AG04450 (cell line): ENCODE measurements around the gene CLVS2. TPM values are rescaled to one million over a fixed set of nuclear protein-coding genes. Genes with fewer than 3 reads are reported as not detected.

Experiments used
- CTCF ChIA-PET: fragments of 300-600, 350-600 bp; formaldehyde crosslinking; extraction: SDS; loops from one replicate; lab custom pipeline; 2022; ENCODE audit warnings: antibody characterized with exemption, inconsistent platforms; lab: Charles Lee
- POLR2A ChIA-PET: fragments of 350-600 bp; formaldehyde crosslinking; extraction: SDS; loops from one replicate; lab custom pipeline; 2021; ENCODE audit warnings: antibody characterized with exemption, inconsistent platforms; lab: Yijun Ruan, JAX
- DNase-seq: peaks from one replicate; pipeline ENCODE4 v3.0.0-alpha.2; 2011; ENCODE audit warnings: low read depth, low spot score
- H3K27ac ChIP-seq: one replicate; pipeline ENCODE4 v1.5.1; 2012; ENCODE audit warnings: low read depth, low read length, control low read depth
- H3K27me3 ChIP-seq: one replicate; pipeline ENCODE4 v1.6.0; 2012; ENCODE audit warnings: low read length; ENCODE audit not compliant: control insufficient read depth, insufficient read depth
- H3K4me3 ChIP-seq: 2 replicates; pipeline ENCODE4 v1.5.1; 2011; ENCODE audit warnings: mild to moderate bottlenecking, low read depth, low read length, control low read depth
- H3K9me3 ChIP-seq: 2 replicates; pipeline ENCODE4 v1.5.1; 2012; ENCODE audit warnings: low read length; ENCODE audit not compliant: control insufficient read depth, insufficient read depth
- polyA minus RNA-seq: library from RNA; depleted of rRNA, polyadenylated mRNA; stranded (reverse); fragments of >200 nt; gene quantifications from 2 replicates; pipeline ENCODE4 v1.2.3, GENCODE V29; 2011; rRNA and poly(A)+ RNA removed
- polyA plus RNA-seq: library from polyadenylated mRNA; depleted of rRNA; stranded (reverse); fragments of >200 nt; gene quantifications from 2 replicates; pipeline ENCODE4 v1.2.3, GENCODE V29; 2011; rRNA removed
- TF ChIP-seq, protein P1 (sequence below): IDR thresholded peaks from 2 replicates; pipeline ENCODE4 v1.5.1; 2011; ENCODE audit warnings: low read depth, low read length, control low read depth, inconsistent platforms

CLVS2 gene, protein sequence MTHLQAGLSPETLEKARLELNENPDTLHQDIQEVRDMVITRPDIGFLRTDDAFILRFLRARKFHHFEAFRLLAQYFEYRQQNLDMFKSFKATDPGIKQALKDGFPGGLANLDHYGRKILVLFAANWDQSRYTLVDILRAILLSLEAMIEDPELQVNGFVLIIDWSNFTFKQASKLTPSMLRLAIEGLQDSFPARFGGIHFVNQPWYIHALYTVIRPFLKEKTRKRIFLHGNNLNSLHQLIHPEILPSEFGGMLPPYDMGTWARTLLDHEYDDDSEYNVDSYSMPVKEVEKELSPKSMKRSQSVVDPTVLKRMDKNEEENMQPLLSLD
- polyA plus RNA-seq: not detected in 2 replicates
- not detected in 2 replicates for polyA minus RNA-seq

DNA sequence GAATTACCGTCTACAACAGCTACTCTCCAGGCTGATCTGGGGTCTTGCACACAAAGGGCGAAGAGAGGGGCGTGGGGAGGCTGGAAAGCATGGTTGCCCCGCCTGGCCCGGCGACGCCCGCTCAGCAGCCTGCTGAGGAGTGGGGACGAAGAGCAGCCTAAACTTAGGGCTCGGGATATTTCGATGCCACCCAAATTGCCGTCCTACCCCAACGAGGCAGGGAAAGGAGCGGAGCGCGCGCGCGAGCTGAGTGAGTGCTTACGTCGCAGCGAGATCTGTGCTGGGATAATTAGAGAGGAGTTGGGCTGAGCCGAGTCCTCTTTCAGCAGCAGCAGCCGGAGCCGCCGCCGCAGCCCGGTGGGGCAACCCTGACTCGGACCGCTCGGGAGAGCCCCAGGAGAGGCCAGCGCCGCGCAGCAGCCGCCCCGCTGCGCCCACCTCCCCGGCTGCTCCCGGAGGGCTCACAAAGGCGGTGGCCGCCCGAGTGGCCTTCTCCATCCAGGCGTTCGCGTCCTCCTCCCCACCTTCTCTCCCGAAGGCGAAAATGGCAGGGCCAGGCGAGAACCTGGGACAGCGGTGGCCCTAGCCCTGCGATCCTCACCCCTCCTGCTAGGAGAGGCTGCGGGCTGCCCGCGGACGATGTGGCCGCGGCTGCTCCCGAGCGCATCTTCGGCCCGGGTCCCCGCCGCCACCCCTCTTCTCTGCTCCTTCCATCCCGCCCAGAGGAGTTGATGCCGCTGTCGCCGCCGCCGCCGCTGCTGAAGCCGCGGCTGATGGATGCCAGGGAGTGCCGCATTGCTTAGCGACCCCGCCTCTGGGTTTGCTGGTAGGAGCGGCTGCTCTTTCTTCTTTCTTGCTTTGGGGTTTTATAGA lies at the start of gene CLVS2:
TSS of gene CLVS2 (plus strand) at position 315 of the 873 bp plus-strand sequence. CDS start 1,543 bp downstream, outside the sequence.
- H3K4me3 ChIP-seq: no peak within 1 kb of the TSS
- H3K27ac ChIP-seq: no peak within 1 kb of the TSS
- H3K9me3 ChIP-seq: no peaks in the 10 kb centered on the region; the same call in 1 of the 2 replicates
- ChIA-PET POLR2A (no interaction called here), CTCF (no interaction called here)
- no peak for DNase-seq
- TF ChIP-seq, protein P1, sequence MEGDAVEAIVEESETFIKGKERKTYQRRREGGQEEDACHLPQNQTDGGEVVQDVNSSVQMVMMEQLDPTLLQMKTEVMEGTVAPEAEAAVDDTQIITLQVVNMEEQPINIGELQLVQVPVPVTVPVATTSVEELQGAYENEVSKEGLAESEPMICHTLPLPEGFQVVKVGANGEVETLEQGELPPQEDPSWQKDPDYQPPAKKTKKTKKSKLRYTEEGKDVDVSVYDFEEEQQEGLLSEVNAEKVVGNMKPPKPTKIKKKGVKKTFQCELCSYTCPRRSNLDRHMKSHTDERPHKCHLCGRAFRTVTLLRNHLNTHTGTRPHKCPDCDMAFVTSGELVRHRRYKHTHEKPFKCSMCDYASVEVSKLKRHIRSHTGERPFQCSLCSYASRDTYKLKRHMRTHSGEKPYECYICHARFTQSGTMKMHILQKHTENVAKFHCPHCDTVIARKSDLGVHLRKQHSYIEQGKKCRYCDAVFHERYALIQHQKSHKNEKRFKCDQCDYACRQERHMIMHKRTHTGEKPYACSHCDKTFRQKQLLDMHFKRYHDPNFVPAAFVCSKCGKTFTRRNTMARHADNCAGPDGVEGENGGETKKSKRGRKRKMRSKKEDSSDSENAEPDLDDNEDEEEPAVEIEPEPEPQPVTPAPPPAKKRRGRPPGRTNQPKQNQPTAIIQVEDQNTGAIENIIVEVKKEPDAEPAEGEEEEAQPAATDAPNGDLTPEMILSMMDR: no peak
- peaks cover 3% of the 10 kb centered on the region for H3K27me3 ChIP-seq

DNA sequence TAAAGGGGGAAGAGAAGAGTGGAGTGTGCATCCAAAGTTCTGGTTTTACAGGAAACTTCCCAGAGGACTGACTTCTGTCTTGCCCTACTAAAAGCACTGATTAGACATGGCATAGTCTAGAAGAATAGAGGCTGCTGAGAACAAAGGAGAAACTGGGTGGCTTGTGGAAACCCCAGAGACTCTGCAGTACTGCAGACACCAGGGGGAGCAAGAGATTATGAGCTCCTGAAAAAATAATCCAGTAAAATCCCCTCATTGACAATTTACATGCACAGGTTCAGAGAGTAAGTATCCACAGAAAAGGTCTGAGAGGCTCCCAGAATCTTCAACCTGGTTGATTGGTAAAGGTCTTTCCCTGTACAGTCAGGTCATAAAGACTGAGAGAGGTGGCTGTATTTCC lies 48.7 kb upstream of the CLVS2 start:
- Histone ChIP-seq H3K27me3 (no peaks in the 10 kb centered on the region), H3K9me3 (no peaks in the 10 kb centered on the region; the same call in 1 of the 2 replicates), H3K4me3 (no peak overlapping the region), H3K27ac (no peak overlapping the region)
- POLR2A ChIA-PET: no interaction called here
- CTCF ChIA-PET: no interaction called here
- DNase-seq: no peak
- TF ChIP-seq, protein P1: no peak

DNA sequence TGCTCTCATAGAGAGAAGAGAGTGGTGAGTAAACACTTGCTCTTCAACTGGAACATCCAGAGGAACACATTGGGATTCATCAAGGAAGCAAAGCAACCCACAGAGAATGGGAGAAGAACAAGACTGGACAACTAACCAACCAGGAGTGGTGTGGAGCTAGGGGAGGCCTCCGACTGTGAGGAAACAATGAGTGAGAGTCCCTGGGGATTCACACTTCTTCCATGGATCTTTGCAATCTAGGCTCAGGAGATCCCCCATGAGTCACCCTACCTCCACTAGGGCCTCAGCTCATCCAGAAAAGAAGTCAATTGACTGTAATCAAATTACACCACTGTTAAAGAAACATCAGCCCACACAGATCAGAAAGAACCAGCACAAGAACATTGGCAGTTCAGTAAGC lies 42.3 kb upstream of the CLVS2 start:
- CTCF ChIA-PET: no interaction called here

DNA sequence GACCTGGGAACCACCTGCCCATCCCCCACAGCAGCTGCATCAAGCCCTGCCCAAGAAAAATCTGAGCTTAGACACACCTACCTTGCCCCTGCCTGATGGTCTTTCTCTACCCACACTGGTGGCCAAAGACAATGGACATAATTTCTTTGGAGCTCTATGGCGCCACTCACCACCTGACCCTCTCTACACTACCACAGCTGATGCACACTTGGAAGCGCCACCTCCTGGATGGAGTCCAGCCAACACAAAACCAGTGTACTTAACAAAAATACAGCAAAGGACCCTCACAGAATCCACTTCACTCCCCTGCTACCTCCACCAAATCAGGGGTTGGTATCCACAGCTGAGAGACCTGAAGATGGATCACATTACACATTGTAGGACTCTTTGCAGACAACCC lies 39.7 kb upstream of the CLVS2 start:
- POLR2A ChIA-PET: no interaction called here
- Histone ChIP-seq H3K27me3 (no peaks in the 10 kb centered on the region), H3K4me3 (no peak overlapping the region), H3K9me3 (peaks cover 9% of the 10 kb centered on the region), H3K27ac (no peak overlapping the region)
- CTCF ChIA-PET: no interaction called here
- TF ChIP-seq, protein P1: no peak
- no peak for DNase-seq

More for the DNA sequence above, 42.3 kb upstream of the CLVS2 start:
- no peak for DNase-seq
- POLR2A ChIA-PET: no interaction called here
- TF ChIP-seq, protein P1: no peak
- Histone ChIP-seq H3K27ac (no peak overlapping the region), H3K4me3 (no peak overlapping the region), H3K27me3 (no peaks in the 10 kb centered on the region), H3K9me3 (peaks cover 9% of the 10 kb centered on the region)
